Measurements from ENCODE around the gene DFFB. TPM values are rescaled to one million over a fixed set of nuclear protein-coding genes. Genes with fewer than 3 reads are reported as not detected.

DFFB gene
- total RNA-seq, 1 experiment from 2014 or later = 9.0 TPM

DNA sequence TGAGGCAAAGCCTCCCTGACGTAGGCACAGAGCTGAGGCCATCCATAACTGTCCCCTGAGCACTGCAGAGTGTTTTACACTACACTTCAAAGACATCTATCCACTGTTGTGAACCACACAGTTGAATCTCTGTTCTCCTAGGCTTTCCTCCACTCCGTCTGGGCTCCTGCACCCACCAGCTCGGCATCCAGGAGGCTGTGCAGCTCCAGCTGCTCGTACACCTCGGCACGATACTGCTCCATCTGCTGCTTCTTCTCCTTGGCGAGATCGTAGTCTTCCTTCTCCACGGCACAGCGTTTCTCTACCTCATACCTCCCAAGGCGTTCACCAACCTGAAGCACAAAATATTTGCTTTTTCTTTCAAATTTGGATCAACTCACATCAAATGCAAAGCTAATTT lies 18.5 kb upstream of the DFFB start:
- DNase-seq (ENCODE audit: low read depth, low spot score) (no peak), ATAC-seq (no peak)
- ChIA-PET RAD21 (ENCODE audit: low non-redundant PET in 1 of 2, low total read pairs in 2 of 2, uncharacterized antibody in 2 of 2, unreplicated experiment in 2 of 2) (no interaction called here), POLR2A (no interaction called here), CTCF (no interaction called here)
- no peak overlapping the region for H3K9ac ChIP-seq (ENCODE audit: low read length)
- no peaks in the 10 kb centered on the region for H3K9me2 ChIP-seq (ENCODE audit: insufficient read depth)
- H3K27me3 ChIP-seq (ENCODE audit: insufficient read depth, low read length) = no peaks in the 10 kb centered on the region
- H3K9me3 ChIP-seq (ENCODE audit: control insufficient read depth in 1 of 2, insufficient read depth in 1 of 2, low read depth in 1 of 2, low read length in 2 of 2) = no peaks in the 10 kb centered on the region
- no peak overlapping the region for H3K27ac ChIP-seq (ENCODE audit: low read depth, low read length)
- H3K4me2 ChIP-seq (ENCODE audit: low read length) = no peak overlapping the region
- no peak for TF ChIP-seq CTCF (IDR thresholded peaks at IDR 0.05 in 2 of 3, conservative IDR thresholded peaks at IDR 0.05 in 1 of 3; ENCODE audit: borderline replicate concordance in 1 of 3, insufficient read depth in 1 of 3, low read depth in 2 of 3, low read length in 2 of 3)
- TF ChIP-seq, protein P1, sequence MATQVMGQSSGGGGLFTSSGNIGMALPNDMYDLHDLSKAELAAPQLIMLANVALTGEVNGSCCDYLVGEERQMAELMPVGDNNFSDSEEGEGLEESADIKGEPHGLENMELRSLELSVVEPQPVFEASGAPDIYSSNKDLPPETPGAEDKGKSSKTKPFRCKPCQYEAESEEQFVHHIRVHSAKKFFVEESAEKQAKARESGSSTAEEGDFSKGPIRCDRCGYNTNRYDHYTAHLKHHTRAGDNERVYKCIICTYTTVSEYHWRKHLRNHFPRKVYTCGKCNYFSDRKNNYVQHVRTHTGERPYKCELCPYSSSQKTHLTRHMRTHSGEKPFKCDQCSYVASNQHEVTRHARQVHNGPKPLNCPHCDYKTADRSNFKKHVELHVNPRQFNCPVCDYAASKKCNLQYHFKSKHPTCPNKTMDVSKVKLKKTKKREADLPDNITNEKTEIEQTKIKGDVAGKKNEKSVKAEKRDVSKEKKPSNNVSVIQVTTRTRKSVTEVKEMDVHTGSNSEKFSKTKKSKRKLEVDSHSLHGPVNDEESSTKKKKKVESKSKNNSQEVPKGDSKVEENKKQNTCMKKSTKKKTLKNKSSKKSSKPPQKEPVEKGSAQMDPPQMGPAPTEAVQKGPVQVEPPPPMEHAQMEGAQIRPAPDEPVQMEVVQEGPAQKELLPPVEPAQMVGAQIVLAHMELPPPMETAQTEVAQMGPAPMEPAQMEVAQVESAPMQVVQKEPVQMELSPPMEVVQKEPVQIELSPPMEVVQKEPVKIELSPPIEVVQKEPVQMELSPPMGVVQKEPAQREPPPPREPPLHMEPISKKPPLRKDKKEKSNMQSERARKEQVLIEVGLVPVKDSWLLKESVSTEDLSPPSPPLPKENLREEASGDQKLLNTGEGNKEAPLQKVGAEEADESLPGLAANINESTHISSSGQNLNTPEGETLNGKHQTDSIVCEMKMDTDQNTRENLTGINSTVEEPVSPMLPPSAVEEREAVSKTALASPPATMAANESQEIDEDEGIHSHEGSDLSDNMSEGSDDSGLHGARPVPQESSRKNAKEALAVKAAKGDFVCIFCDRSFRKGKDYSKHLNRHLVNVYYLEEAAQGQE (IDR thresholded peaks at IDR 0.05; ENCODE audit: low read depth) = no peak
- TF ChIP-seq JUND (IDR thresholded peaks at IDR 0.05) = no peak
- no peak for TF ChIP-seq CEBPB (IDR thresholded peaks at IDR 0.05; ENCODE audit: low read depth)
- TF ChIP-seq, protein P2, sequence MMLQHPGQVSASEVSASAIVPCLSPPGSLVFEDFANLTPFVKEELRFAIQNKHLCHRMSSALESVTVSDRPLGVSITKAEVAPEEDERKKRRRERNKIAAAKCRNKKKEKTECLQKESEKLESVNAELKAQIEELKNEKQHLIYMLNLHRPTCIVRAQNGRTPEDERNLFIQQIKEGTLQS (IDR thresholded peaks at IDR 0.05) = no peak
- TF ChIP-seq YY1 (IDR thresholded peaks at IDR 0.05; ENCODE audit: extremely low read depth, insufficient replicate concordance, low read depth, low read length) = no peak
- TF ChIP-seq EGR1 (IDR thresholded peaks at IDR 0.05; ENCODE audit: low read depth) = no peak
- no peak for TF ChIP-seq EZH2phosphoT487 (IDR thresholded peaks at IDR 0.05; ENCODE audit: borderline replicate concordance)
- TF ChIP-seq ZNF274 (IDR thresholded peaks at IDR 0.05; ENCODE audit: low read depth, low read length) = no peak
- TF ChIP-seq POLR2AphosphoS5 (IDR thresholded peaks at IDR 0.05; ENCODE audit: low read depth, low read length) = no peak
- TF ChIP-seq EZH2 (IDR thresholded peaks at IDR 0.05) = no peak
- no peak for TF ChIP-seq RAD21 (IDR thresholded peaks at IDR 0.05; ENCODE audit: low read depth)
- no peaks in the 10 kb centered on the region for H3K79me2 ChIP-seq (ENCODE audit: insufficient read depth, low read length)
- H4K20me1 ChIP-seq (ENCODE audit: insufficient read depth) = no peaks in the 10 kb centered on the region
- no peak overlapping the region for H2AFZ ChIP-seq (ENCODE audit: low read depth, low read length, poor library complexity, severe bottlenecking)
- H3K36me3 ChIP-seq (ENCODE audit: control insufficient read depth in 1 of 2, insufficient read depth in 2 of 2, low read length in 2 of 2) = peaks cover 5% of the 10 kb centered on the region in 2 experiments; a peak in 3 of 4 replicates
- no peaks in the 10 kb centered on the region for H3K4me1 ChIP-seq (ENCODE audit: control insufficient read depth in 1 of 2, insufficient read depth in 2 of 2, low read length in 2 of 2)
- no peak overlapping the region for H3K4me3 ChIP-seq (replicated peaks in 1 of 2; ENCODE audit: low read depth in 1 of 2, low read length in 2 of 2)
- intact Hi-C loops (cut with micrococcal nuclease) = no loop called here
- no TSS peak for BruUV-seq (replicated peaks)
